Measurements from ENCODE around the gene FHIT. TPM values are rescaled to one million over a fixed set of nuclear protein-coding genes. Genes with fewer than 3 reads are reported as not detected.

Gene FHIT
- total and polyA plus RNA-seq, 2 of the 4 experiments (the other 2 are of a cell fraction) = 0.07 TPM; not detected in 1

- Histone ChIP-seq H2BK20ac (ENCODE audit: low read depth, low read length) (no peak overlapping the region), H3K9me1 (ENCODE audit: insufficient read depth, low read length) (no peaks in the 10 kb centered on the region), H3K79me1 (ENCODE audit: low read depth in 1 of 2, low read length in 2 of 2) (no peaks in the 10 kb centered on the region), H4K91ac (ENCODE audit: insufficient read depth, low read depth, low read length) (no peak overlapping the region), H2BK120ac (ENCODE audit: low read depth, low read length) (no peak overlapping the region), H2AK9ac (replicated peaks; ENCODE audit: low read depth, low read length, poor library complexity) (no peak overlapping the region), H3K4me2 (ENCODE audit: low read depth, low read length) (no peak overlapping the region), H3K4me1 (ENCODE audit: control insufficient read depth, insufficient read depth, low read length) (no peaks in the 10 kb centered on the region), H4K5ac (ENCODE audit: low read depth, low read length) (no peak overlapping the region), H3K9me3 (ENCODE audit: control insufficient read depth, insufficient read depth, low read length) (peaks cover 3% of the 10 kb centered on the region; the same call in 1 of the 2 replicates), H2AK5ac (ENCODE audit: low read depth, low read length) (no peak overlapping the region), H3K4me3 (ENCODE audit: insufficient read depth, low read depth, low read length) (no peak overlapping the region), H3K4ac (ENCODE audit: low read depth, low read length) (no peak overlapping the region), H3K27ac (ENCODE audit: insufficient read depth, low read length) (no peak overlapping the region), H3K14ac (replicated peaks; ENCODE audit: low read depth, low read length) (no peak overlapping the region), H3K18ac (ENCODE audit: low read depth, low read length) (no peak overlapping the region), H3K36me3 (ENCODE audit: control insufficient read depth, insufficient read depth, low read length) (no peaks in the 10 kb centered on the region), H3K56ac (ENCODE audit: extremely low read depth, insufficient read depth, low read length) (no peak overlapping the region), H2BK5ac (ENCODE audit: low read depth, low read length, poor library complexity, severe bottlenecking) (no peak overlapping the region), H4K8ac (ENCODE audit: low read depth in 2 of 2, low read length in 2 of 2) (no peak overlapping the region), H2AFZ (replicated peaks; ENCODE audit: low read length, poor library complexity) (no peak overlapping the region), H3K23ac (ENCODE audit: low read depth, low read length) (no peak overlapping the region), H4K20me1 (ENCODE audit: insufficient read depth, low read length) (no peaks in the 10 kb centered on the region), H3K27me3 (ENCODE audit: control insufficient read depth, insufficient read depth, low read length) (no peaks in the 10 kb centered on the region), H3K9ac (ENCODE audit: low read depth, low read length) (no peak overlapping the region), H2BK15ac (ENCODE audit: low read depth, low read length) (no peak overlapping the region)
- dilution Hi-C loops (cut with HindIII; ENCODE audit: low sequenced_read_pairs, unreplicated experiment) = no loop called here
- 64% methylated on average over 4 of the region's 6 CpGs; no CpG with 5 or more reads in 1 of the 2 experiments for WGBS, 2 experiments (ENCODE audit: extremely low coverage in 2 of 2, insufficient read length in 1 of 2)
- ChIA-PET CTCF (no interaction called here), POLR2A (ENCODE audit: unreplicated experiment) (no interaction called here)
- intact Hi-C loops (cut with micrococcal nuclease) = no loop called here
- in situ Hi-C loops (cut with MboI; ENCODE audit: low sequenced_read_pairs) = no loop called here
- ATAC-seq (ENCODE audit: low read depth) (no peak), DNase-seq (no peak)
- TF ChIP-seq POLR2A (IDR thresholded peaks at IDR 0.05; ENCODE audit: low read depth, low read length) (no peak), RFX5 (IDR thresholded peaks at IDR 0.05; ENCODE audit: low read depth, low read length) (no peak), CEBPB (IDR thresholded peaks at IDR 0.05; ENCODE audit: low read depth, low read length) (no peak), MAZ (IDR thresholded peaks at IDR 0.05; ENCODE audit: borderline replicate concordance, low read depth, low read length) (no peak), RAD21 (IDR thresholded peaks at IDR 0.05; ENCODE audit: low read length) (no peak), CTCF (conservative IDR thresholded peaks at IDR 0.05; ENCODE audit: low read depth, low read length) (no peak), MAFK (IDR thresholded peaks at IDR 0.05; ENCODE audit: low read depth, low read length) (no peak), SMC3 (IDR thresholded peaks at IDR 0.05; ENCODE audit: low read depth, low read length) (no peak), BHLHE40 (IDR thresholded peaks at IDR 0.05; ENCODE audit: low read depth, low read length) (no peak), NFE2L2 (IDR thresholded peaks at IDR 0.05; ENCODE audit: low read depth, low read length) (no peak), MXI1 (IDR thresholded peaks at IDR 0.05; ENCODE audit: borderline replicate concordance, low read depth, low read length) (no peak), FOS (IDR thresholded peaks at IDR 0.05; ENCODE audit: low read depth, low read length) (no peak), RCOR1 (IDR thresholded peaks at IDR 0.05; ENCODE audit: insufficient replicate concordance, low read length) (no peak), USF2 (IDR thresholded peaks at IDR 0.05; ENCODE audit: low read depth, low read length) (no peak), ELK1 (IDR thresholded peaks at IDR 0.05; ENCODE audit: borderline replicate concordance, low read depth, low read length) (no peak), CHD1 (IDR thresholded peaks at IDR 0.05; ENCODE audit: low read depth, low read length) (no peak)
- no TSS peak for BruUV-seq (replicated peaks)
Observed at GRCh38 chr3:61221759-61222362, 29.4 kb downstream of the FHIT start.
